HG03520 (cell line): ENCODE results near the gene SERTAD3.
"Not testable (repeated sequence)": the region's sequence is repeated elsewhere in the genome, so short reads cannot be mapped to it uniquely, and the experiment has no call there.

Experiments
- ATAC-seq: cut with Tn5 transposase; IDR thresholded peaks from one replicate; pipeline ENCODE4 v1.9.1; 2021; ENCODE audit warnings: mild to moderate bottlenecking, moderate library complexity; ENCODE audit not compliant: unreplicated experiment

SERTAD3 gene

GRCh38 chr19:40411958-40412499 lies 32.1 kb downstream of the SERTAD3 start:
- ATAC-seq = no peak

- no peak for ATAC-seq
Observed at GRCh38 chr19:40411125-40411842, 32.9 kb downstream of the SERTAD3 start.

- no peak for ATAC-seq
Observed at GRCh38 chr19:40410030-40410389, 34.1 kb downstream of the SERTAD3 start.

GRCh38 chr19:40408598-40408925 lies 35.6 kb downstream of the SERTAD3 start:
- ATAC-seq = not testable (repeated sequence)

GRCh38 chr19:40407714-40408597 lies 36.2 kb downstream of the SERTAD3 start:
- no peak for ATAC-seq

- ATAC-seq = no peak
Observed at GRCh38 chr19:40403262-40403984, 40.7 kb downstream of the SERTAD3 start.

GRCh38 chr19:40400559-40400958 lies 43.6 kb downstream of the SERTAD3 start:
- ATAC-seq = no peak

- no peak for ATAC-seq
Observed at GRCh38 chr19:40398417-40399131, 45.6 kb downstream of the SERTAD3 start.

GRCh38 chr19:40397568-40397906 lies 46.6 kb downstream of the SERTAD3 start:
- no peak for ATAC-seq

- ATAC-seq = no peak
Observed at GRCh38 chr19:40396886-40397567, 47.1 kb downstream of the SERTAD3 start.

GRCh38 chr19:40395956-40396355 lies 48.2 kb downstream of the SERTAD3 start:
- no peak for ATAC-seq

GRCh38 chr19:40394816-40395210 lies 49.3 kb downstream of the SERTAD3 start:
- no peak for ATAC-seq

- no peak for ATAC-seq
Observed at GRCh38 chr19:40393894-40394815, 50.0 kb downstream of the SERTAD3 start.

GRCh38 chr19:40392894-40393517 lies 51.1 kb downstream of the SERTAD3 start:
- ATAC-seq = no peak

GRCh38 chr19:40392123-40392522 lies 52.0 kb downstream of the SERTAD3 start:
- no peak for ATAC-seq
